Stimulated activated CD4-positive, alpha-beta T cell treated with anti-CD3 and anti-CD28 coated beads, TNF-alpha, amount 100 ng/mL, for 1 hour (primary cell): ENCODE data around the gene CDK5RAP2.
"Not testable (repeated sequence)": the region's sequence is repeated elsewhere in the genome, so short reads cannot be mapped to it uniquely, and the experiment has no call there.

Experiments
- DNase-seq, 3 donors: peaks; one replicate each; pipeline ENCODE4 v3.0.0-alpha.2; 2020; ENCODE audit warnings: low read depth in 3 of 3, low spot score in 1 of 3

CDK5RAP2 gene

DNA sequence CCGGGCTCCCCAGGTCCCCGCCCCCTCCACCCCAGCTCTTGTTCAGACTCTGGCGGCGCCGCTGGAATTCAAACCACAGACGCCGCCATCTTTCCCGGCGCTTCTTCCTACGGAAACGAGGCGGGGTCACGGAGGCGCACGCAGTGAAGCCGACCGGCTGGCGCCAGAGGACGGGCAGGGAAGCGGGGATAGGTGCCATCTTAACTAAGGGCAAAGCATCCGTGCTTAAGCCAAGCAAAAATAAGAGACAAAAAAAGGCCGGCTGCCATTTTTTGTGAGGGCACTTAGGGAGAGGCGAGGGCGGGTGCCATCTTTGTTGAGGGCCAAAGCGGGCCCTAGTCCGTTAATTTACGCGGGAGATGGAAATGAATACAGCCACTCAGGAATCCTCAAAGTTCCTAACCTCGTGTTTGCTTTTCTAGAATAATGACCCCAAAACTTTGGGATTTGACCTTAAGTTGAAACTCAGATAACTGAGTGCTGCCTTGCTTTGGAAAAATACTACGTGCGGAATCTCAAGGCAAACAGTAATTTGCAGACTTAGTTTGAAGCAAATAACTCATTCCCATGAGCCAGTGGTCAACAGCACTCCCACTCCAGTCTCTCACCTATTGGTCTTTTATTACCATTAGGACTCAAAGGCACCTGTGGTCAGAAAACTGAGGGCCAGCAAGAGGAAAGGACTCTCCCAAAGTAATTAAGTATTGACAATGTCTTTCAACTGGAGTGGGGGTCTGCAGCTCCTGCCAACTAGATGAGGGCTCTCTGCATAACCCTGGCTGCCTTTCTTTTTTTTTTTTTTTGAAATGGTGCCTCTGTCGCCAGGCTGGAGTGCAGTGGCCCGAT lies at the start of gene CDK5RAP2:
Gene CDK5RAP2 (minus strand): TSS at position 117 of the 846 bp plus-strand sequence. CDS start 189 bp downstream, outside the sequence.
- peak; percentile 77 to 84 (median 78) for DNase-seq

DNA sequence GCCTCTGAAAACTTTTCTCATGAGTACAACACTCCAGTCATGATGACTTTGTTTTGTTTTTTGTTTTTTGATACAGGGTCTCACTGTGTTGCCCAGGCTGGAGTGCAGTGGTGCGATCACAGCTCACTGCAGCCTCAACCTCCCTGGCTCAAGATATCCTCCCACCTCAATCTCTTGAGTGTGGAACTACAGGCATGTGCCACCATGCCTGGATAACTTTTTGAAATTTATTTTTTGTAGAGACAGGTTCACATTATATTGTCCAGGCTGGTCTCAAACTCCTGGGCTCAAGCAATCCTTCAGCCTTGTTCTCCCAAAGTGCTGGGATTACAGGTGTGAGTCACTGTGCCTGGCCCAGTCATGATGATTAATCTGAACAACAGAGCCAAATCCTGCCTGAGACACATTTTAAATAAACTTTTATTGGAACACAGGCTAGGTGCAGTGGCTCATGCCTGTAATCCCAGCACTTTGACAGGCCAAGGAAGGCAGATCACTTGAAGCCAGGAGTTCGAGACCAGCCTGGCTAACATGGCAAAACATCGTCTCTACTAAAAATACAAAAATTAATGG lies 49.0 kb upstream of the CDK5RAP2 start:
- not testable (repeated sequence) for DNase-seq

DNA sequence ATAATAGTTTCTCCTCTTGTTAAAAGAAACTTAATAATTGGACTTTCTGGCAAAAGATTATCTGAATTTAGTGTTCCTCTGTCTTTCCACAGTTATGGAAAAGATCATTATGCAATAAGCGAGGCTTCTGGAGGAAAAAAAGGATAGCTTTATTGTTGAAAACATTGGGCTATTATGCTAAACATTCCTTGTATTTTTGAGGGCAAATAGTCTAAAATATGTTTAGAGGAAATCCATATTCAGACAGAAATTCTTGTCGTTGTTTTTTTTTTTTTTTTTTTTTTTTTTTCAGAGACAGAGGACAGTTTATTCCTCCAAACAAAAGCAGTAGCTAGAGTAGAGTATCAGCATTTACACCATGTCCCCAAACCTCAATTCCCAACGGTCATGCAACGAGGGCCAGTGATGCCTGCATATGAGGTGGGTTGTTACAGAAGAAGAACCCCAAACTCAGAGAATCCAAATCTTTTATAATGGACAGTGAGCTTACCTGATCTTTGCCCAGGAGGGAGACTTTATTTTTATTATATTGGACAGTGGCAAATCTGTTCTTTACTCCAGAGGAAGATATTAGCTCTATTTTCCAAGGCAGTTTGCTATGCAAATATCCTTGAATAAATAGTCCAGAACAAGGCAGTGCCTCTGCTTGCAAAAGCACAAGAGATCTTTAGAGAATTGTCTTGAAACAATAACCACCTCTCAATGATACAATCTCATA lies 48.4 kb upstream of the CDK5RAP2 start:
- no peak for DNase-seq

DNA sequence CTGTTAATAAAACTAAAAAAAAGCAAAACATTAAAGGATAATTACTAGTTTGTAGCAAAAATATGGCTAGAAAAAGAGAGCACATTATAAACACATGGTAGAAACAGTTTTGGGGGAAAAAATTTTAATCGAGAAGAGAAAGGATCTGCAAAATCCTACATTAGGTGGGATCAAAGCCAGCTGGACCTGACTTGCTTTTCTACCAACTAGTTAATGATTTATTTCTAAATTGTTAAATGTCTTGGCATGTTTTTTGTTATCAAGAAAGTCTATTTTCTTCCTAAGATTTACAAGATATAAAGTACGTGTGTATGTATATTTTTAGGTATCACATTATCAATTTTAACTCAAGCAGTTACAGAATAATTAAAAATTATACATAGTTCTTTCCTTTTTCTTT lies 47.1 kb upstream of the CDK5RAP2 start:
- DNase-seq, result no peak

DNA sequence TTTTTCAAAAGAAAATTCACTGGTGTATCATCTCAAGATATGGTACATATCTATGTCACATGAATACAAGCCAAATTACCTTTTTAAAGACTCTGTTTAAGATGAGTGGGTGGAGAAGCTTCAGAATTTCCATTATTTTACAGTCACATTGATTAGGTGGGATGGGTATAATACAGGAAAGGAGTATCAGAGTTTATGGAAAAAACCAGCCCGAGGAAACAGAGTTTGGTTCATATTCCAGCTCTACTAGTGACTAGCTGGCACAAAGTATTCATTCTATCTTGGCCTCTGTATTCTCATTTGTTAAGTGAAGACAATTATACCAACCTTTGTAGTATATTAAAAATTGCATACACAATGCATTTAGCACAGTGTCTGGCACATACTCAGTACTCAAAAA lies 46.5 kb upstream of the CDK5RAP2 start:
- no peak for DNase-seq

DNA sequence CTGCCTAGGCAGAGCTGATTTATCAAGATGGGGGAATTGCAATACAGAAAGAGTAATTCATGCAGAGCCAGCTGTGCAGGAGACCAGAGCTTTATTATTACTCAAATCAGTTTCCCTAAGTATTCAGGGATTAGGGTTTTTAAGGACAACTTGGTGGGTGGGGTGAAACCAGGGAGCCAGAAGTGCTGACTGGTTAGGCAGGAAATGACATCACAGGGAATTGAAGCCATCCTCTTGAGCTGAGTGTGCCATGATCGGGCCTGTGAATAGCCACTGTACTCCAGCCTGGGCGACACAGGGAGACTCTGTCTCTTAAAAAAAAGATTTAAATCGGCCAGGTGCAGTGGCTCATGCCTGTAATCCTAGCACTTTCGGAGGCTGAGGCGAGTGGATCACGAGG lies 45.3 kb upstream of the CDK5RAP2 start:
- DNase-seq, result no peak

DNA sequence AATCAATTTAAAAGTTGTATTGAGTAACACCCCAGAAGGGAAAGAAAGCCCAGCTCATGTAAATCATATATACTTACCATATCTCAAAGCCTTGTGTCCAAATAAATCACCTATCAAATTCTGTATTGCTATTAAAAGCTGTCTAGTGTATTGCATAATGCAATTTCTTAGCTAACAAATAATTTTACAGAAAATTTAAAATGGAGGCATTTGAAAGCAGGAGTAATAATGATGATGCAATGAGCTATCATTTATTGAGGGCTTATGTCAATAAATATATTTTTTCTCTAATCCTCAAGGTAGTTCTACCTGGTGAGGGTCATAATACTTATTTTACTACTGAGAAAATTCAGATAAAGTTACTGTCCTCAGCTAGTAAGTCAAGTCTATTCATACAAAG lies 42.8 kb upstream of the CDK5RAP2 start:
- DNase-seq, result no peak

DNA sequence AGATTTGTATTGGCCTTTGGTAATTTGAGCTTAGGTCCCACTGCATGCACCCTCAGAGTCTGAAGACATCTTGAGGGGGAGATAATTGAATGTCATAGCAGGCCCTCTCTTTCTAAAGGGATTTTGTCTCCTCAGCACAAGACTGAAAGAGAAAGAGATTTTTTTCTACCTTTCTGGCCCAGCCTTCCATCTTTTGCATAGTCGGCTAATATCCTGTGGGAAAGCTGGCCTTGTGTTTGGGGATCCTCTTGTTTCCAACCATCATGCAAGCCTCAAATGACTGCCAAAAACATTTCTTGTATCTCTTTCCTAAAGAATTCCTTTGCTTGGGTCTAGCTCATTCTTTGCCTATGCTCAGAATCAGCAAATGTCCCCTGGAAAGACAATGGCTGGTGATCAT lies 42.0 kb upstream of the CDK5RAP2 start:
- no peak for DNase-seq

DNA sequence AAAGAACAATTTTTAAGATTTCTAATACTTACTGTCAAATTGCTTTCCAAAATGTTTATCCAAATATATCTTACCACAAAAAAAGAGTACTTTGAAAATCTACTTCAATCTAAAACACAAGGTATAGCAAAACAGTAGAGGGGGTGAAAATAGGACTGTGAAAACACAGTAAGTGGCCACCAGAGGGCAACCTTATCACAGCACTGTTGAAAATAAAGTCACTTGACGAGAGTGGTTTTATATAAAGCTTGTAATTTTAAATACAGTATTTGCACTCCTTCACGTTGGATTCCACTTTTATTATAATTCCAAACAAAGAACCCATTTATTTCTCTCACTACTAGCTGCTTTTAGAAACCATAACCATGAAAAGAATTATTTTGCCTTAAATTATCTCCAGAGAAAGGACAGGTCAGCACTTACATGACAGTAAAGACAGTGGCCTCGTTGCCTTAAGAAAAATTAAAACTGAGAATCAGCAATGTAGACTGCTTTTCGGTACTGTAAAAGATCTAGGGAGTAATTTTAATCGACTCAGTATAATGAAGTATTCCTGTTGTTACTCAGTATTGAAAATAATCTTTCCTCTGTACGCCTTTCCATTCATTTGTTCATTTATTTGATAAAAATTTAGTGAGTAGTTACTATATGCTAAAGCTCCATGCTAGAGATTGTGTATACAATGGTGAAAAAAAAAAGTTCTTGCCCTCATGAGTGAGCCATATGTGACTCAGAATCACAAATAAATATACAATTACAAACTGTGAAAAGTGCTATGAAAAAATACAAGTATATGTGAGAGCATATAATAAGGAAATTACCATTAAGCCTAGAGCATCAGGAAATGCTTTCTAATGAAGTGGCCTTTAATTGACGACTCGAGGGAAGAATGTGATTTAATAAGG lies 40.0 kb upstream of the CDK5RAP2 start:
- DNase-seq, result peak in 2 of 3 donors; percentile 20 to 21

DNA sequence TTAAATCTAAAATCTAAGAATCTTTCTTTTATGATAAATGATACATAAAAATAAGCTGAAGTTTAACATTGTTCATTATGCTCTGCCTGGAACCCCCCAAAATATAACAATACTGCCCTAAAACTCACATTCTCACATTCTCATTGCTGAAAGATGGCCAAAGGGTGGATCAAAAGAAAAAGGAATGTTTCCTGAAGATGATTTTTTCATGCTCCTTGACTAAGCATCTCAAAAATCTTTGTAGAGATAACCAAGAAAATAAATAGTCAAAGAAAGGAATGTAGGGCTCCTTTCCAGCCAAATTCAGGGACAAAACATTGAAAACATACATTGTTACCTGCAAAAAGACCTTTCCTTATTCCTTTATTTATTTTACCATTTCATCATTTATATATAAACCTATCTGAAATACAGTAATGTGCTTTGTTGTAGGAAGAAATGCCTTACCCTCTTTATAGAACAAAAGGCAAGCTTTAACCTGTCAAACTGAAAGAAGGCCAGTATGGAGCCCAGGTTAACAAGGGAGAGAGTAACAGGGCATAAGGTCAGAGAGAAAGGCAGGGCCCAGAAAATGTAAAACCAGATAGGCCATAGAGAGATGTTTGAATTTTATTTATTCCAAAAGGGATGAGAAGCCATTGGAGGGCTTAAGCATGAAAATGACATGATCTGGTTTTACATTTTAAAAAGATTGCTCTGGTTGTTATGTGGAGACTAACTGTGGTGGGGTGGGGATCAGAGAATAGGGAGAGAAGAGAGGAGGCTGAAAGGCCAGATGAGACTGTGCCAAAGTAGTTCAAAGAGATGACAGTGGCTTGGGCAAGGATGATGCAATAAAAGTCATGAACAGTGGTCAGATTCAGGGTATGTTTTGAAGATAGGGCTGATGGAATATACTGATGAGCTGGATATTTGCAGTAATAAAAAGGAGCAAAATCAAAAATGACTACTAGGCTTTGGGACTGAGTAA lies 37.3 kb upstream of the CDK5RAP2 start:
- no peak for DNase-seq

DNA sequence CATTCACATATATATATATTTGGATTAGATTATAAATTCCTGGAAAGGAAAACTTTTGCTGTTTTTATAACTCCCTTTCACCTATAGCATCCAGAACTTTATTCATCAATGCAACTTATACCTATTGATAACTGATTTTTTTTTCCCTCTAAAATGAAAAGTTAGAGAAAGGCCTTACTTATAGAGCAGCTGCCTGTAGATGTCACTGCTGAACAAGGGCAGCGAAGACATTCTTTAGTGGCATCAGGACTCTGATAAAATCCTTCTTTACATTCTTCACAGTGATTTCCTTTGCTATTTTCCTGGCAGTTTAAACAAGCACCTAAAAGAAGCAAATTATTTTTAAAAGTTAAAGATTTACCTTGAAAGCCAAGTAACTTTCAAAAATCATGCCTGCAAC lies 32.3 kb upstream of the CDK5RAP2 start:
- DNase-seq, result no peak

DNA sequence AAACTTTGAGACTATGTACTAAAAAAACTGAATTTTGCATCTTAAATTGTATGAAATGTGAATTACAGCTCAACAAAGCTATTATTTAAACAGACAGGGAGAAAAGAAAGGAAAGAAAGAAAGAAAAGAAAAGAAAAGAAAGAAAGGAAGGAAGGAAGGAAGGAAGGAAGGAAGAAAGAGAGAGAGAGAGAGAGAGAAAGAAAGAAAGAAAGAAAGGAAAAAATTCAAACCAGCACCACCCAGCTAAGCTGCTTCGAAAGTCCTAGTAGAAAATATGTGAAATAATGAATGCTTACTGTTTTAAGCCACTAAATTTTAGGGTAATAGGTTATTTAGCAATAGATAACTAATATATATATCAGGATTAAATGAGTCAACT lies 31.7 kb upstream of the CDK5RAP2 start:
- DNase-seq, result no peak

DNA sequence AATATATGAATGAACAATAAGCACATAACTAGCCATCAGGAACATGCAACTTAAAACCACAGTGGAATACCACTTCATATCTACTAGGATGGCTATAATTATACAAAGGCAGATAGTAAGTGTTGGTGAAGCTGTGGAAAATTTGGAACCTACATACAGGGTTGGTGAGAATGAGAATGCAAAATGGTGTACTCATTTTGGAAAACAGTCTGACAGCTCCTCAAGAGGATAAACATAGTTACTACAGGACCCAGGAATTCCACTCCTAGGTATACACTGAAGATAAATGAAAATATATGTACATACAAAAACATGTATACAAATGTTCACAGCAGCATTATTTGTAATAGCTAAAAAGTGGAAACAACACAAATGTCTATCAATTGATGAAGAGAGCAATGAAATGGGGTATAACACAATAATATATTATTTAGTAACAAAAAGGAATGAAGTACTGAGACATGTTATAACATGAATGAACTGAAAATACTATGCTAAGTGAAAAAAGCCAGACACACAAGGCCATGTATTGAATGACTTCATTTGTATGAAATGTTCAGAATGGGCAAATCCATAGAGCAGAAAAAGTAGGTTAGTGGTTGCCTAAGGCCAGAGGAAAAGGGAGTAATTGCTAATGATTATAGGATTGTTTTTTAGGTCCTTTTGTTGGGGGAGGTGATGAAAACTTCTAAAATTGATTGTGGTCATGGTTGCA lies 31.2 kb upstream of the CDK5RAP2 start:
- DNase-seq, result no peak

DNA sequence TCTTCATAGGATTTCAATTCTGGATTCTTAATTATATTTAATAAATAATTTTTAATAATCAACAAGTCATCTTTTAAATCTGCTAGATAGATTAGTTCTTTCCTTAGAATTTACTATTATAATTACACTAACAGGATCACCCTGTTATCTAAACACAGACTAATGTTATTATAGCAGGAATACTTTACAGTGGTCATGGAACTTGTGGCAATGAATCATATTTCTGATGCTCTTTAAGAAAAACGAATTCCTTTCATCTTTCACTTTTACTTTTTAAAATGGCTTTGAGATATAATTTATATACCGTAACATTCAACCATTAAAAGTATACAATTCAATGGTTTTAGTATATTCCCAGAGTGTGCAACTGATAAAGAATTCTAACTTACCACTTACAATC lies 29.7 kb upstream of the CDK5RAP2 start:
- DNase-seq, result no peak

DNA sequence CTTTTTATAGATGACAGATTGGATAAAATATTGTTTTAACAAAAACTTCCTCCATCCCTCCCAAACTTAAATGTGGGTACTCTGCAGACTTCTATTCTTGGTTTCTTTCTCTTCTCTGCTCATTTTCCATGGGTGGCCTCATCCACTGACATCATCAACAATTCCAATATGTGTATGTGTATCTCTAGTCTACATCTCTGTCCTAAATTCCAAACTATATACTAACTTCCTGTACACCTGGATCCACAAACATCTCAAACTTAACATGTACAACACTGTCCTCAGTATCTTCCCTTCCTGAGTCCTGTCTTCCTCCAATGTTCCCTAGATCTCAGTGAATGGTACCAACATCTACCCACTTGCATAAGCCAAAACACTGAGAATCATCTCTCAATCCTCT lies 28.5 kb upstream of the CDK5RAP2 start:
- DNase-seq, result no peak

DNA sequence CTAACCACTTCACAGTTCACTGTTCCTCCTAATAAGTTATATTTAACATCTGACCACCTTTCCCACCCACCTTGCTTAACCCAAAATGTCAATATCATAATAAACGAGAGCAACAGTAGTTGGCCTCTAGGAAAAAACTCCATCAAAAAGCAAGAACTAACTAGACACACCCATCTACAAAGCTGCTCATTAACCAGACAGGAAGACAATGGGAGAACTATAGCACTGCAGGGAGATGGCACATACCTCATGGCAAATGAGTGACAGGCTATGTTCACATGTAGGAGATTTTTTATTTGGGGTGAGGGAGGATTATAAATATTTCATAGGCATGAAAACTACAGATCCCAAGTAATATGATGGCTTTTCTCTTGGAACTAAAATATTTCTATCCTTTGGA lies 23.6 kb upstream of the CDK5RAP2 start:
- DNase-seq, result no peak

DNA sequence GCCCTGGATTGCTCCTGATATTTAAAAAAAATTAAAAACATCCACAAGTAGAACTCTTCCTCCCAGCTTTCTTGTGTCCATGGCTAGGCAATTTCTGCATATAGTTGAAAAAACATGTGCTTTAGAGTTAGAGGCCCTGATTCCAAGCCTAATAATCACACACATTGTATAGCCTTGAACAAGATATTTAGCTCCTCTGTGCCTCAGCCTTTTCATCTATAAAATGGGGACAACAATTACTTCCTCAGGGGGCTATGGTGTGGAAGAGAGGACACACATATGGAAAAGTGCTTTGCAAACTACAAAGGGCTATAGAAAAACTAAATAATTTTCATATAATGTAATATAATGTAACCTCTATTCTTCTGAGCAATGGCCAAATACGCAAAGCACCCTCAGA lies 23.0 kb upstream of the CDK5RAP2 start:
- no peak for DNase-seq

DNA sequence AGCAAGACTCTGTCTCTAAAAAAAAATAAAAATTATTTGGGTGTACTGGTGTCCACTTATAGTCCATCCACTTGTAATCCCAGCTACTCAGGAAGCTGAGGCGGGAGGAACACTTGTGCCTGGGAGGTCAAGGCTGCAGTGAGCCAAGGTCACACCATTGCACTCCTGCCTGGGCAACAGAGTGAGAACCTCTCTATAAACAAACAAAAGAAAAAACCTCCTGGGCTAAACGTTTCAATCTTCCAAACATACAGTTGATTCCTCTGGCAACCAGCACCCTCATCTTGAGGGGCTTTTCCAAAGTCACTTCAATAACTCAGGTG lies 13.9 kb upstream of the CDK5RAP2 start:
- DNase-seq, result no peak

DNA sequence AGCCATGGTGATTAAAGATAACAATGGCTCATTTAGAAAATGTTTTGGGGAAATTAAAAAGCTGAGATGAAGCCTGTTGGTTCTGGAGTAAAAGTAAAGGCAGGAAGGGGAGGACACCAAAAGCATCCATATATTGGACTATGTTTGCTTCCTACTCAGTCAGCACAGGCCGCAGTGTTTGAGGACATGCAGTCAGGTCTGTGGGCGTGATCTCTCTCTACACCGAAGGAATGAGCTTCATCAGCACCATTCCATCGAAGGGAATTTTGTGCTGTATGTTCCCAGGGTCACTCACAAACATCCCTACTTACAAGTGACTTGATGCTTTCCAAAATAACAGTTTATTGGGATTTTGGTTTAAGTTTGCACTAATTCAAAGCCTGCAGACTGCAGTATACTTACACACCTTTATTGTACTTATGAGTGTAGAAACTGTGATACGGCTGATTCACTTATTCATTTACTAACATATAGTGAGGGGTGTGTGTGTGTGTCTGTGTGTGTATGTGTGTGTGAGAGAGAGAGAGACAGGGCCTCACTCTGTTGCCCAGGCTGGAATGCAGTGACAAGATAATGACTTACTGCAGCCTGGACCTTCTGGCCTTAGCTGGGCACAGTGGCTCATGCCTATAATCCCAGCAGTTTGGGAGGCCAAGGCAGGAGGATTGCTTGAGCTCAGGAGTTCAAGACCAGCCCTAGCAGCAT lies 13.4 kb upstream of the CDK5RAP2 start:
- no peak for DNase-seq
